Endothelial cell of coronary artery (primary cell): ENCODE results near the gene MCTS1. TPM values are rescaled to one million over a fixed set of nuclear protein-coding genes. Genes with fewer than 3 reads are reported as not detected.

Experiments
- total RNA-seq: library from RNA; depleted of rRNA; stranded (reverse); fragments of >200 nt; gene quantifications from 2 replicates; pipeline ENCODE4 v1.2.3, GENCODE V29; 2014

MCTS1 gene
- 34.7 and 42.4 TPM in 2 replicates for total RNA-seq

DNA sequence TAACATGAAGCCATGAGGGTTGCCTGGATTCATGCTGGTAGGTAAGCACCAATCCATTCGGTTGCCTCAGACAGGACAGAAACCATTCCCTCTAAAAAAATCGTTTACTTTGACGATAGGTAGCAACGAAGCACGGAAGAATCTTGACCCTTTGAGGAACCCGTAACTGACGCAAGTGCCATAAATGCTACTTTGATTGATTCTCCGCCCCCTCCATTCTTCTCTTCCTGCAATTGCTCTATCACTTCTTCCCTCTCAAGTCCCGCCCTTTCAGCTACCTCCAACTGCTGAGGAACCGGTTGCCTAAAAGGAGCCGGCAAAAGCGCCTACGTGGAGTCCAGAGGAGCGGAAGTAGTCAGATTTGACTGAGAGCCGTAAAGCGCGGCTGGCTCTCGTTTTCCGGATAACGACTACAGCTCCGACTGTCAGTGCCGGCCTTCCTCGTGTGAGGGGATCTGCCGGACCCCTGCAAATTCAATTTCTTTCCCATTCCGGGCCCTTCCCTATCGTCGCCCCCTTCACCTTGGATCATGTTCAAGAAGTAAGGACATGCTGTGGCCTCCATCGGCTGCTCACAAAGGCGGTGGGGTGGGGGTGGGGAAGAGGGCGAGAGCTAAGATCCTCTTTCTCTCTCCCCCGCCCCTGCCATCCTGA is at the start of gene MCTS1:
Gene MCTS1, plus strand, starts transcription at position 395 of the 654 bp plus-strand sequence. Its CDS starts 136 bp downstream, at position 531.

DNA sequence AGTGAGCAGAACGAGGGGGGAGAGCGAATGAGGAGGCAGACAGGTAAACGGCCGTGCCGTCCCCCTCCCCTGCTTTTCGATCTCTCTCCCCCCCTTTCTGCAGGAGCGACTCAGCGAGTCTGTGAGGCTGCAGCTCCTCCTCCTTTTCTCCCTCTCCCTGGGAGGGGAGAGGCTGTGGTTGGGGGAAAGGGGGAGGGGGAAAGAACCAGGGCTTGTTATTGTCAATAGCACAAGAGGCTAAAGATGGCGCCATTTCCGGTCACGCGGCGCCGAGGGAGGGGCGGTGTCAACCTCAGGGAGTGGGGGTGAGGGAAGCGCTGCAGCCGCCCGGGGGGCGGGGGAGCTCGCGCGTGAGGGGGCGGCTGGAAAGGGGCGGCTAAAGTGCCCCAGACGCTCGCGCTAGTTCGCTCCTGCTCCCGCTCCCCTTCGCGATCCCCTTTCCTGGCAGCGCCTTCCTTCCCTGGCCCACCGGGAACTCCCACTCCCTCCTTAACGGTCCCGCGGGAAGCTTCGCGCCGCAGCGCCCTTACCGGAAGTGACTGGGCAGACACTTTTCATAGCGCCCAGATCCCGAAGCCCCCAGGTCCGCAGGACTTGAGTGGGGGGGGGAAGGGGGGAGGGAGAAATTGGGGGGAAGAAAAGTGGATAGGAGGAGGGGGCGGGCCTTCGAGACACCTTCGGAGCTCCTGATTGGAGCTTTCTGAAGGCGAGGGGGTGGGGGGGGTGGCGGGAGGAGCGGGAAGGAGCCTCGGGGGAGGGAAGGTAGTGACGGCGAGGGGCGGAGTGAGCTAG is 42.9 kb upstream of the MCTS1 start, which contains the start of gene CUL4B:
Gene CUL4B, minus strand, starts transcription at position 121 of the 792 bp plus-strand sequence. CDS start 324 bp downstream, outside the sequence.

DNA sequence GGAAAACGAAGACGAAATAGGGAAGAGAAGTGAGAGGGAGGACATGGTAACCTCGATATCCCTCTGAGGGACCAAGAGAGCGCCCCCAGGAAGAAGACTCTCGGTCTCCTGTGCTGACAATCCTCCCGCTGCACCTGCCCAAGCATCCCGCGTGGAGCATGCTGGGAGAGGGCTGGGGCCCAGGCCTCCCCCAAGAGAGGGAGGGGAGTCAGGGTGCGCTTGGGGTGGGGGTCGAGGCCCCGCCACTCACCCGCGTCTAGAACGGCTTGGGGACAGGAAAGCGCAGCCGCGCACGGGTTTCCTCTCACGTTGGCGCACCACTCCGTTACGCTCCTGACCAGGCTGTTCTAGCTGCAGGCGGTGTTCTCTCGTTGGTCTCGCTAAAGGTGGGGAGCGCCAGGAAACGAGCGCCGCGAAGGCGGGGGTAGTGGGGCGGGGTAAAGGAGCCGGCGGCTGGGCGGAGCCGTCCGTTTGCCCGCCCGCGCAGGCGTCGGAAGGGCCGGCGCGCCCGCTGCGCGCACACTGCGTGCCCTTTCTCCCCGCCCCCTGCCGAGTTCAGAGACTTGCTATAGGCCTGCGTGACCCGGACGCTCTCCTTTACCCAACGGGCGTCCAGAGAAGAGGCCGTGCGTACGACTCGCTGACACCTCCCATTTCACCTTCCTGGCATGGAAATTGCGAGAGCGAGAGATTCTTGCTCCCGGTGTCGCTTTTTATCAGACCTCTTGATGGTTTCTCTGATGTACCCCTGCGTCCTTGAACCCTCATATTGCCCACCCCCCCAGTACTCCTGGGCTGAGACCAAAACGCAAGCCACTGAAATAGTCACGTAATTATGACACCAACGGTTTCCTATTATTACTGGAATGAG is 26.0 kb downstream of the MCTS1 start, which contains the start of gene C1GALT1C1:
Gene C1GALT1C1, minus strand, starts transcription at position 388 of the 871 bp plus-strand sequence. CDS start 2,888 bp downstream, outside the sequence.

Other genes with a start within 250 kb of the MCTS1 start
- not detected in 2 replicates for gene ATP1B4, start 242.0 kb upstream of the MCTS1 start, total RNA-seq
- 80.4 and 121 TPM in 2 replicates for gene LAMP2, start 134.8 kb upstream of the MCTS1 start, total RNA-seq
- 33.8 and 50.1 TPM in 2 replicates for gene CUL4B, start 43.1 kb upstream of the MCTS1 start, total RNA-seq
- gene C1GALT1C1, start 26.0 kb downstream of the MCTS1 start, total RNA-seq: 42.3 and 47.4 TPM in 2 replicates